PC-3 (cell line): Measurements from ENCODE around the gene NKX6-1. TPM values are rescaled to one million over a fixed set of nuclear protein-coding genes. Genes with fewer than 3 reads are reported as not detected.

ENCODE experiments used
- ATAC-seq: fragments of 200-7000 bp; cut with Tn5 transposase; 2 replicates; pipeline ENCODE4 v1.9.1; 2020; ENCODE audit warnings: mild to moderate bottlenecking, moderate library complexity
- BruUV-seq: library from RNA; stranded (reverse); fragments of 400-500 nt; replicated peaks from 2 replicates; lab custom pipeline; 2021; lab: Mats Ljungman, UMichigan
- CTCF ChIA-PET: fragments of 300-600 bp; sonication (Branson Sonifier 250); formaldehyde crosslinking; loops from one replicate; lab custom pipeline; 2022; ENCODE audit warnings: antibody characterized with exemption; lab: Charles Lee
- POLR2A ChIA-PET: fragments of 300-600 bp; sonication (Branson Sonifier 250); formaldehyde crosslinking; loops from one replicate; lab custom pipeline; 2022; ENCODE audit warnings: antibody characterized with exemption; ENCODE audit not compliant: unreplicated experiment; lab: Charles Lee
- DNase-seq: peaks from one replicate; pipeline ENCODE4 v3.0.0-alpha.2; 2015
- H2AFZ ChIP-seq: fragments of 300-600 bp; sonication (generic); 2 replicates; pipeline ENCODE4 v1.6.0; 2016; ENCODE audit warnings: antibody characterized with exemption, low read length
- H3F3A ChIP-seq: fragments of 300-600 bp; sonication (generic); one replicate; pipeline ENCODE4 v1.6.0; 2017; ENCODE audit warnings: antibody characterized with exemption, low read length, control low read depth, mild to moderate bottlenecking; ENCODE audit not compliant: unreplicated experiment
- H3K27ac ChIP-seq: fragments of 300-600 bp; sonication (generic); 2 replicates; pipeline ENCODE4 v1.5.1; 2016; ENCODE audit warnings: mild to moderate bottlenecking, low read length
- H3K27me3 ChIP-seq: fragments of 300-600 bp; sonication (generic); 2 replicates; pipeline ENCODE4 v1.6.1; 2016; ENCODE audit warnings: low read length, mixed read lengths
- H3K36me3 ChIP-seq: fragments of 300-600 bp; sonication (generic); 2 replicates; pipeline ENCODE4 v1.6.1; 2016; ENCODE audit warnings: low read depth, mixed run types, low read length, mixed read lengths
- H3K4me1 ChIP-seq: fragments of 300-600 bp; sonication (generic); 2 replicates; pipeline ENCODE4 v1.5.1; 2016; ENCODE audit warnings: low read length; ENCODE audit not compliant: insufficient read depth
- H3K4me2 ChIP-seq: fragments of 300-600 bp; sonication (generic); 2 replicates; pipeline ENCODE4 v1.6.0; 2016; ENCODE audit warnings: low read length
- H3K4me3 ChIP-seq: fragments of 300-600 bp; sonication (generic); 2 replicates; pipeline ENCODE4 v1.5.1; 2016; ENCODE audit warnings: mild to moderate bottlenecking, low read length, mixed read lengths
- H3K79me2 ChIP-seq: fragments of 300-600 bp; sonication (generic); 2 replicates; pipeline ENCODE4 v1.6.1; 2017; ENCODE audit warnings: low read length, mixed read lengths
- H3K9ac ChIP-seq: fragments of 300-600 bp; sonication (generic); 2 replicates; pipeline ENCODE4 v1.6.0; 2016; ENCODE audit warnings: mild to moderate bottlenecking, low read length
- H3K9me2 ChIP-seq: fragments of 300-600 bp; sonication (generic); replicated peaks from 2 replicates; pipeline ENCODE4 v1.6.1; 2016; ENCODE audit warnings: mixed run types, low read length, mixed read lengths
- H3K9me3 ChIP-seq: fragments of 300-600 bp; sonication (generic); 2 replicates; pipeline ENCODE4 v1.6.1; 2016; ENCODE audit warnings: low read length, mixed read lengths
- H4K20me1 ChIP-seq: fragments of 300-600 bp; sonication (generic); 2 replicates; pipeline ENCODE4 v1.6.1; 2016; ENCODE audit warnings: low read length, mixed read lengths
- CTCF ChIP-seq: fragments of 300-600 bp; sonication (generic); conservative IDR thresholded peaks from 2 replicates; pipeline ENCODE4 v1.5.1; 2017; ENCODE audit warnings: antibody characterized with exemption, low read depth, mild to moderate bottlenecking, low read length
- EZH2 ChIP-seq: fragments of 300-600 bp; sonication (generic); IDR thresholded peaks from one replicate; pipeline ENCODE4 v1.6.1; 2017; ENCODE audit warnings: antibody characterized with exemption, mild to moderate bottlenecking, low read length; ENCODE audit not compliant: unreplicated experiment
- EZH2phosphoT487 ChIP-seq: fragments of 300-600 bp; sonication (generic); IDR thresholded peaks from 2 replicates; pipeline ENCODE4 v1.6.1; 2018; ENCODE audit warnings: mild to moderate bottlenecking, antibody characterized with exemption, low read length, borderline replicate concordance
- intact Hi-C: fragments of 100-400 bp; cut with micrococcal nuclease; formaldehyde crosslinking; loops from 2 replicates; pipeline ENCODE4 v1.9.0; 2023
- total RNA-seq: library from RNA; depleted of rRNA; stranded (reverse); fragments of >200 nt; gene quantifications from 2 replicates; pipeline ENCODE4 v1.2.3, GENCODE V29; 2014

Gene NKX6-1
- total RNA-seq, 1 experiment from 2014 or later = 0.62 TPM

- ATAC-seq = no peak
- TF ChIP-seq EZH2phosphoT487 = no peak
- no peak for TF ChIP-seq CTCF
- no peak for TF ChIP-seq EZH2
- Histone ChIP-seq H4K20me1 (no peaks in the 10 kb centered on the region), H3K4me2 (no peak overlapping the region), H3K9me3 (no peaks in the 10 kb centered on the region), H3K27me3 (no peaks in the 10 kb centered on the region), H3K9ac (no peak overlapping the region), H2AFZ (no peak overlapping the region), H3K36me3 (no peaks in the 10 kb centered on the region), H3F3A (no peaks in the 10 kb centered on the region), H3K79me2 (no peaks in the 10 kb centered on the region), H3K27ac (no peak overlapping the region), H3K9me2 (no peaks in the 10 kb centered on the region), H3K4me1 (no peaks in the 10 kb centered on the region), H3K4me3 (no peak overlapping the region)
- no peak for DNase-seq
- intact Hi-C loops = no loop called here
- POLR2A ChIA-PET = no interaction called here
- CTCF ChIA-PET = no interaction called here
- no TSS peak for BruUV-seq
Observed at GRCh38 chr4:84481077-84481859, 17.8 kb downstream of the NKX6-1 start.

- no peaks in the 10 kb centered on the region for H3K9me2 ChIP-seq
- DNase-seq (no peak), ATAC-seq (no peak)
- BruUV-seq = no TSS peak
- H3K9me3 ChIP-seq = no peaks in the 10 kb centered on the region
- H3K36me3 ChIP-seq = no peaks in the 10 kb centered on the region
- no peaks in the 10 kb centered on the region for H3K27me3 ChIP-seq
- no peaks in the 10 kb centered on the region for H4K20me1 ChIP-seq
- no peak overlapping the region for H2AFZ ChIP-seq
- POLR2A ChIA-PET = no interaction called here
- H3K27ac ChIP-seq = no peak overlapping the region
- no peaks in the 10 kb centered on the region for H3F3A ChIP-seq
- no peak overlapping the region for H3K9ac ChIP-seq
- TF ChIP-seq CTCF (no peak), EZH2phosphoT487 (no peak), EZH2 (no peak)
- H3K4me3 ChIP-seq = no peak overlapping the region
- H3K4me2 ChIP-seq = no peak overlapping the region
- no peaks in the 10 kb centered on the region for H3K4me1 ChIP-seq
- CTCF ChIA-PET = no interaction called here
- H3K79me2 ChIP-seq = no peaks in the 10 kb centered on the region
- intact Hi-C loops = no loop called here
Observed at GRCh38 chr4:84480082-84480481, 19.0 kb downstream of the NKX6-1 start.

- Histone ChIP-seq H3K36me3 (no peaks in the 10 kb centered on the region), H3F3A (no peaks in the 10 kb centered on the region), H3K27ac (no peak overlapping the region), H3K4me2 (no peak overlapping the region), H2AFZ (no peak overlapping the region), H3K9me2 (no peaks in the 10 kb centered on the region), H3K27me3 (no peaks in the 10 kb centered on the region), H3K79me2 (no peaks in the 10 kb centered on the region), H3K9ac (no peak overlapping the region), H4K20me1 (no peaks in the 10 kb centered on the region), H3K9me3 (no peaks in the 10 kb centered on the region), H3K4me1 (no peaks in the 10 kb centered on the region), H3K4me3 (no peak overlapping the region)
- TF ChIP-seq CTCF (peak; percentile 38), EZH2phosphoT487 (no peak), EZH2 (no peak)
- peak; percentile 53; the same call in 1 of the 2 replicates for ATAC-seq
- intact Hi-C loops = no loop called here
- no TSS peak for BruUV-seq
- DNase-seq = peak; percentile 12
- POLR2A ChIA-PET = no interaction called here
- CTCF ChIA-PET = no interaction called here
Observed at GRCh38 chr4:84479663-84480062, 19.4 kb downstream of the NKX6-1 start.
